Caco-2 (cell line): ENCODE results near the gene PHACTR1. TPM values are rescaled to one million over a fixed set of nuclear protein-coding genes. Genes with fewer than 3 reads are reported as not detected.

Source experiments
- BruUV-seq: library from RNA; stranded (reverse); fragments of 400-500 nt; replicated peaks from 2 replicates; lab custom pipeline; 2021; lab: Mats Ljungman, UMichigan
- CTCF ChIA-PET: fragments of 300-600 bp; sonication (Branson Sonifier 250); formaldehyde crosslinking; loops from one replicate; lab custom pipeline; 2022; ENCODE audit warnings: antibody characterized with exemption; lab: Charles Lee
- POLR2A ChIA-PET: fragments of 300-600 bp; sonication (Branson Sonifier 250); formaldehyde crosslinking; loops from one replicate; lab custom pipeline; 2022; ENCODE audit warnings: antibody characterized with exemption; lab: Charles Lee
- DNase-seq, 2 experiments: peaks; one replicate each; pipeline versions ENCODE4 v3.0.0 to v3.0.0-alpha.2; 2020 to 2022
- H3K27me3 ChIP-seq: replicated peaks from 2 replicates; pipeline ENCODE4 v1.6.0; 2011; ENCODE audit warnings: low read length; ENCODE audit not compliant: control insufficient read depth, insufficient read depth
- H3K36me3 ChIP-seq: 2 replicates; pipeline ENCODE4 v1.5.1; 2011; ENCODE audit warnings: low read length; ENCODE audit not compliant: control insufficient read depth, insufficient read depth
- H3K4me1 ChIP-seq: fragments of 250-450 bp; sonication (Bioruptor Pico); 2 replicates; pipeline ENCODE4 v1.5.1; 2020; ENCODE audit warnings: mild to moderate bottlenecking
- H3K4me3 ChIP-seq: 2 replicates; pipeline ENCODE4 v1.5.1; 2011; ENCODE audit warnings: low read depth, mild to moderate bottlenecking, control low read depth, low read length
- H3K9me3 ChIP-seq: fragments of 250-450 bp; sonication (Bioruptor Pico); 2 replicates; pipeline ENCODE4 v1.5.1; 2020; ENCODE audit warnings: mild to moderate bottlenecking, moderate library complexity
- H3K27ac Mint-ChIP-seq: one replicate; pipeline ENCODE4 v1.8.0; 2022; ENCODE audit warnings: mixed read lengths; ENCODE audit not compliant: unreplicated experiment
- H3K27me3 Mint-ChIP-seq: one replicate; pipeline ENCODE4 v1.8.0; 2022; ENCODE audit warnings: mixed read lengths; ENCODE audit not compliant: insufficient read depth, unreplicated experiment
- H3K36me3 Mint-ChIP-seq: one replicate; pipeline ENCODE4 v1.8.0; 2022; ENCODE audit warnings: mild to moderate bottlenecking, mixed read lengths; ENCODE audit not compliant: insufficient read depth, unreplicated experiment
- H3K4me1 Mint-ChIP-seq: one replicate; pipeline ENCODE4 v1.8.0; 2022; ENCODE audit warnings: low read depth, mixed read lengths; ENCODE audit not compliant: unreplicated experiment
- H3K4me3 Mint-ChIP-seq: one replicate; pipeline ENCODE4 v1.8.0; 2022; ENCODE audit warnings: mild to moderate bottlenecking, moderate library complexity, mixed read lengths; ENCODE audit not compliant: unreplicated experiment
- H3K9me3 Mint-ChIP-seq: one replicate; pipeline ENCODE4 v1.8.0; 2022; ENCODE audit warnings: mixed read lengths; ENCODE audit not compliant: unreplicated experiment
- CTCF ChIP-seq, 2 experiments: fragments of 200-600 bp in 1 of 2; IDR thresholded peaks; 1 replicate in 1 of 2; 2 replicates in 1 of 2; pipeline versions ENCODE4 v1.5.1 to v1.8.0; 2011 to 2022; ENCODE audit warnings: antibody characterized with exemption in 1 of 2, control low read depth in 1 of 2, inconsistent platforms in 1 of 2, low read depth in 1 of 2, low read length in 1 of 2, mild to moderate bottlenecking in 1 of 2, moderate library complexity in 1 of 2; ENCODE audit not compliant: insufficient read depth in 1 of 2, severe bottlenecking in 1 of 2, unreplicated experiment in 1 of 2
- intact Hi-C: fragments of 100-400 bp; cut with micrococcal nuclease; formaldehyde crosslinking; loops from one replicate; pipeline ENCODE4 v1.10.0; 2022; ENCODE audit not compliant: unreplicated experiment
- total RNA-seq: library from RNA; stranded (reverse); gene quantifications from 2 replicates; pipeline ENCODE4 v1.2.3, GENCODE V29; 2022

PHACTR1 gene
- total RNA-seq, 1 experiment from 2014 or later, result 0.41 TPM

- H3K9me3 Mint-ChIP-seq, result no peaks in the 10 kb centered on the region
- TF ChIP-seq CTCF (IDR thresholded peaks at IDR 0.05; ENCODE audit: insufficient read depth in 1 of 2, low read depth in 1 of 2, low read length in 1 of 2, severe bottlenecking in 1 of 2, unreplicated experiment in 1 of 2), result no peak
These were observed 207.2 kb downstream of the PHACTR1 start for GRCh38 chr6:12923644-12924235.

GRCh38 chr6:12924911-12925310, 208.3 kb downstream of the PHACTR1 start:
- no peak overlapping the region for H3K27ac Mint-ChIP-seq
- Histone ChIP-seq H3K27me3 (no peaks in the 10 kb centered on the region; the same call in 1 of the 2 replicates), H3K4me1 (no peaks in the 10 kb centered on the region), H3K36me3 (no peaks in the 10 kb centered on the region), H3K9me3 (no peaks in the 10 kb centered on the region), H3K4me3 (no peak overlapping the region)
- peaks cover 25% of the 10 kb centered on the region for H3K27me3 Mint-ChIP-seq
- ChIA-PET CTCF (no interaction called here), POLR2A (no interaction called here)
- no peaks in the 10 kb centered on the region for H3K4me1 Mint-ChIP-seq
- BruUV-seq, result no TSS peak
- TF ChIP-seq CTCF (IDR thresholded peaks at IDR 0.05; ENCODE audit: insufficient read depth in 1 of 2, low read depth in 1 of 2, low read length in 1 of 2, severe bottlenecking in 1 of 2, unreplicated experiment in 1 of 2), result no peak
- intact Hi-C loops, result no loop called here
- H3K9me3 Mint-ChIP-seq, result no peaks in the 10 kb centered on the region
- DNase-seq, result no peak
- no peak overlapping the region for H3K4me3 Mint-ChIP-seq
- H3K36me3 Mint-ChIP-seq, result no peaks in the 10 kb centered on the region

More at GRCh38 chr6:12923644-12924235, 207.2 kb downstream of the PHACTR1 start:
- Histone ChIP-seq H3K4me1 (no peaks in the 10 kb centered on the region), H3K36me3 (no peaks in the 10 kb centered on the region), H3K4me3 (no peak overlapping the region), H3K9me3 (no peaks in the 10 kb centered on the region), H3K27me3 (no peaks in the 10 kb centered on the region; the same call in 1 of the 2 replicates)
- H3K27me3 Mint-ChIP-seq, result peaks cover 25% of the 10 kb centered on the region
- no peak for DNase-seq
- H3K4me3 Mint-ChIP-seq, result no peak overlapping the region
- no TSS peak for BruUV-seq
- H3K27ac Mint-ChIP-seq, result no peak overlapping the region
- ChIA-PET POLR2A (no interaction called here), CTCF (no interaction called here)
- H3K36me3 Mint-ChIP-seq, result no peaks in the 10 kb centered on the region
- intact Hi-C loops, result no loop called here
- H3K4me1 Mint-ChIP-seq, result no peaks in the 10 kb centered on the region

GRCh38 chr6:12927746-12928145, 211.2 kb downstream of the PHACTR1 start:
- H3K27ac Mint-ChIP-seq, result no peak overlapping the region
- Histone ChIP-seq H3K4me1 (no peaks in the 10 kb centered on the region), H3K36me3 (no peaks in the 10 kb centered on the region), H3K27me3 (no peaks in the 10 kb centered on the region), H3K4me3 (no peak overlapping the region), H3K9me3 (no peaks in the 10 kb centered on the region; the same call in 1 of the 2 replicates)
- H3K27me3 Mint-ChIP-seq, result peaks cover 15% of the 10 kb centered on the region
- POLR2A ChIA-PET, result no interaction called here
- TF ChIP-seq CTCF (IDR thresholded peaks at IDR 0.05; ENCODE audit: insufficient read depth in 1 of 2, low read depth in 1 of 2, low read length in 1 of 2, severe bottlenecking in 1 of 2, unreplicated experiment in 1 of 2), result no peak
- no peaks in the 10 kb centered on the region for H3K36me3 Mint-ChIP-seq
- no peaks in the 10 kb centered on the region for H3K9me3 Mint-ChIP-seq
- no peaks in the 10 kb centered on the region for H3K4me1 Mint-ChIP-seq
- CTCF ChIA-PET, result no interaction called here
- DNase-seq, result no peak
- intact Hi-C loops, result no loop called here
- no TSS peak for BruUV-seq
- H3K4me3 Mint-ChIP-seq, result no peak overlapping the region
